Fibroblast of mammary gland (primary cell): Measurements from ENCODE around the gene ARHGAP29.

Experiments used
- DNase-seq: peaks from one replicate; pipeline ENCODE4 v3.0.0-alpha.2; 2010; ENCODE audit warnings: low read depth
- H3K4me3 ChIP-seq: 2 replicates; pipeline ENCODE4 v1.5.1; 2011; ENCODE audit warnings: low read depth, mild to moderate bottlenecking, low read length, moderate library complexity; ENCODE audit not compliant: control insufficient read depth
- TF ChIP-seq, protein P1 (sequence below): conservative IDR thresholded peaks from 2 replicates; pipeline ENCODE4 v1.5.1; 2011; ENCODE audit warnings: low read depth, low read length, inconsistent platforms; ENCODE audit not compliant: control insufficient read depth, insufficient read depth

ARHGAP29 gene

DNA sequence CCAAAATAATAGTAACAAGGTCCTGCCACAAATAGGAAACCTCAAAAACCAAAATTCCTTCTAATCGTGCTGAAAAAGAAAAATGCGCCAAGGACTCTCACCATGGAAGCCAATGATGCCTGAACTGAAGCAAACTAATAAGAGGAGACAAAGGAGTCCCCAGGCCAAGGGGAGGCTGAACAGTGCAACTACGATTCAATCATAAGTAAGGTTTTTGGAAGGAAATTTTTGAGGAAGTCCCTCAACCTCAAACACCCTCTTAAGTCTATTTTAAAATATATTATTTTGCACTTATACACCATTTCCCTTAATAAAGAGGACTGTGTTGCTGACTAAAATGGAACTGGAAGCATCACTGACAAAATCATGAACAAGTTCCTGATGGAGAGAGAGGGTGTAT lies 1.7 kb upstream of the ARHGAP29 start:
- no peak overlapping the region for H3K4me3 ChIP-seq
- TF ChIP-seq, protein P1, sequence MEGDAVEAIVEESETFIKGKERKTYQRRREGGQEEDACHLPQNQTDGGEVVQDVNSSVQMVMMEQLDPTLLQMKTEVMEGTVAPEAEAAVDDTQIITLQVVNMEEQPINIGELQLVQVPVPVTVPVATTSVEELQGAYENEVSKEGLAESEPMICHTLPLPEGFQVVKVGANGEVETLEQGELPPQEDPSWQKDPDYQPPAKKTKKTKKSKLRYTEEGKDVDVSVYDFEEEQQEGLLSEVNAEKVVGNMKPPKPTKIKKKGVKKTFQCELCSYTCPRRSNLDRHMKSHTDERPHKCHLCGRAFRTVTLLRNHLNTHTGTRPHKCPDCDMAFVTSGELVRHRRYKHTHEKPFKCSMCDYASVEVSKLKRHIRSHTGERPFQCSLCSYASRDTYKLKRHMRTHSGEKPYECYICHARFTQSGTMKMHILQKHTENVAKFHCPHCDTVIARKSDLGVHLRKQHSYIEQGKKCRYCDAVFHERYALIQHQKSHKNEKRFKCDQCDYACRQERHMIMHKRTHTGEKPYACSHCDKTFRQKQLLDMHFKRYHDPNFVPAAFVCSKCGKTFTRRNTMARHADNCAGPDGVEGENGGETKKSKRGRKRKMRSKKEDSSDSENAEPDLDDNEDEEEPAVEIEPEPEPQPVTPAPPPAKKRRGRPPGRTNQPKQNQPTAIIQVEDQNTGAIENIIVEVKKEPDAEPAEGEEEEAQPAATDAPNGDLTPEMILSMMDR = no peak
- DNase-seq = no peak

DNA sequence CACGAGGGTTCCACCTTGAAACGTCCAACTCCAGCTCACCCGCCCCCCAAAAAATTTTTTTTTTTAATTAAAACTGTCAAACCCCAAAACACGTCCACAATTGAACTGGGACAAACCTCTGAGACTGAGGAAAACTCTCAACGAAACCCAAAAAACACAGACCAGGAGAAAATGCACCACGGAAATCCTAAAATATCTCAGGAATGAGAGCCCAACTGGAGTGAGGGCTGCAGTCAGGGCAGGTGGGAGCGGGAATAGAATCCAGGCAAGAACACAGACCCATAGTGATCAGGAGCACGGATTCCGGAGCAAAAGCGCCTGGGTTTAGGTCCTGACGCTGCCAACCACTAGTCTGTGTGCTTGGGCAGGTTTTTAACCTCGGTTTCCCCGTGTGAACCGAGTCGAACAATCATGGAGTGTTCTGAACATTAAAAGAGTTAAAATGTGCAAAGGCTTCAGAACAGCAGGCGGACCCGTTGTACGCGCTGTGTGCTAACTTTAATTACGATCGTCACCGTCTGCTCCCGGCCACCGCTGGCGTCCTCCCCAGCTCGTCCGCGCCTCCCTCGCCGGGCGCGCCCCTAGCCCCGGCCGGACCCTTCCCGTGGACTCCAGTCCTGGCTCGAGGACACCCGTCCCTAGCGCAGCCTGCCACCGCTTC lies 624 bp downstream of the ARHGAP29 start:
- TF ChIP-seq, protein P1 = peak; percentile 30

DNA sequence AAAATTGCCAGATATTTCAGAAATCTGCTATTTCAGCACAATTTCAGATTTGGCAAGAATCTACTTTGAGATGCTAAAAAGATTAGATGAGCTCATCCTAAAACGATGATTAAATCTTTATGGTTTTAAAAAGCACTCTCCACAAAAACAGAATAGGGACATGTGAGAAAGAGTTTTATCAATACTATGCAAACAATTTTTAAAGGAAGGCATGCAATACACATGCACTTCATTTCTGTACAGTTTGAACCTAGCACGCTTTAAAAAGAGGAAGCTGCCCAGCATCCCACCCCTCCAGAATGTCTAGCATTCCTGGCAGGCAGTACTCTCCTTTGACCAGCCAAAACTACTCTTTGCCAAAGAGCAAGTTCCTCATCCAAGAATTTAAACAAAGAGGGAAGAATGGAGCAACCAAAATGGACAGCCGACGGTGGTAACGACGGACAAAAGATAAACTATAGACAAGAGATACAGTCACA lies 1.3 kb downstream of the ARHGAP29 start:
- peak overlapping the region; percentile 89 for H3K4me3 ChIP-seq
- no peak for DNase-seq
- TF ChIP-seq, protein P1 = no peak

More for the DNA sequence above, 624 bp downstream of the ARHGAP29 start:
- peak overlapping the region; percentile 89 for H3K4me3 ChIP-seq
- DNase-seq = peak; percentile 54

DNA sequence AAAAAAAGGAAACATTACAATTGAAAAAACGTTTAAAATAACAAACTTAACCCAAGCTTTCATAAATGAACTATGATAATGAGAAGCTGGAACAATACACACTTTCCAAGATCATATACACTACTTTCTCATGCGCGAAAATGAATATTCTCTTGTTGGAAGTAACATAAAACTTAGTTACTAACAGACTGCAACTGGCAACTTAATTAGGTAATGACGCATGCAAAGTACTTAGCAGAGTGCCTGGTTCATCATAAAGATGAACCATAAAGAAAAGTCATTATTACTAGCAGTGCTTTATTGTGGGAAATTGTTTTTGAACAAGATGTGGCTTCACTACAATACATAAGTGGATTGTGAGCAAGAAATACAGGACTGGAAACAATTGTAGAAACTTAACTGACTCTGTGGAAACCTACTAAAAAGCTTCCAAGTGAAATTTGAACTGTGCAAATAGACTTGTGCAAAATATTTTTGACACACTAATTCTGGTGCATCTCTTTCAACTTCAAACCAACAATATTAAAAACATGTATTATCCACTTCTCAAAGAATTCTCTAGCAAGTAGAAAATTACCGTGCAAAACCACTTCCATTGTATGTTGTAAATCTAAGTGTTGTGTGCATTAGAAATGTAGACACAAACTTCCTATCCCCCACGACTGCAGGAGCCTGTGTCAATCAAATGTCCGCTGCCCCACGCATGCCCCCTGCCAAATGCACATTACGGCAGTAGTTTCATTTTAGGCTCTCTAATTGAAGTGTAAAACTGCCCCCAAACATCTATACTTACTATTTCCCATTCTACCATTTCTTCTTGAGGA lies 2.0 kb downstream of the ARHGAP29 start:
- H3K4me3 ChIP-seq = peak overlapping the region; percentile 89
- no peak for DNase-seq
- TF ChIP-seq, protein P1 = no peak

DNA sequence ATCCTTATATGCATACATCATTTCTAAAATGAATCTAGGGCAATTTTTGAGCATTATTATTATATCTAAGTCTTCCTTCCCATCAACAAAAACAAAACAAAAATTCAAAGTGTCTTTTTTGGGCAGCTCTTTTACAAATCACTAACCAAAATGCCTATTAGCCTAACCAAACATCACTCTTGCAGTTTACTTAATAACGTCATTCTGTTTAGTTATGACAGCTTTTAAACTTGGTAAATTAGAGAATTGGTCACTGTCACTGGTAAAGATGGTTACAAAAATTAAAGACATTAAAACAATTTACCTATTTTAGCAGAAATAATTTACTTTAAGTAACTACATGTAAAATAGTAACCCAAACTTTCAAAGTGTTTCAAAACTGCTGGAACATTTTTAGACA lies 2.8 kb downstream of the ARHGAP29 start:
- H3K4me3 ChIP-seq = peak overlapping the region; percentile 89

DNA sequence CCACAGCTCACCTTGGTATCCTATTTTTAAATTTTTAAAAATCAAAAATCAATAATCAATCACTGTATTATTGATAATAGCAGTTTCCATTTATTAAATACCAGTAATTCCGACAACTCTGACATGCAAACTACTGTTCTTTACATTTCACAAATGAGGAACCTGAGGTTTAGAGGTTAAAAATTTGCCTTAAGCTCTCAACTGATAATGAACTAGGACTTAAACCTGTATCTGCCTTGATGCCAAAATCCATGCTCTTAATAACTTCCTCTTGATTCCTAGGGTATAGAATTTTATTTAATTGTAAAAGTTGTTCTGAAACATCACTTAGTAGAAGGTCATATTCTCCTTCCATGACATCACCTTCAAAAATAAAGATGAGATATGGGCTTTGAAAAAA lies 5.6 kb downstream of the ARHGAP29 start:
- H3K4me3 ChIP-seq = no peak overlapping the region
- DNase-seq = no peak
- TF ChIP-seq, protein P1 = no peak

More for the DNA sequence above, 2.8 kb downstream of the ARHGAP29 start:
- no peak for DNase-seq
- TF ChIP-seq, protein P1 = no peak
